GM12874 (cell line): ENCODE measurements around the gene USP3.

Experiments used
- CTCF ChIP-seq: IDR thresholded peaks from 2 replicates; pipeline ENCODE4 v1.5.1; 2011; ENCODE audit warnings: low read depth, mild to moderate bottlenecking, control low read depth, low read length, moderate library complexity; ENCODE audit not compliant: insufficient read depth

USP3 gene

GRCh38 chr15:63636518-63637061 lies 132.2 kb downstream of the USP3 start:
- no peak for TF ChIP-seq CTCF

DNA sequence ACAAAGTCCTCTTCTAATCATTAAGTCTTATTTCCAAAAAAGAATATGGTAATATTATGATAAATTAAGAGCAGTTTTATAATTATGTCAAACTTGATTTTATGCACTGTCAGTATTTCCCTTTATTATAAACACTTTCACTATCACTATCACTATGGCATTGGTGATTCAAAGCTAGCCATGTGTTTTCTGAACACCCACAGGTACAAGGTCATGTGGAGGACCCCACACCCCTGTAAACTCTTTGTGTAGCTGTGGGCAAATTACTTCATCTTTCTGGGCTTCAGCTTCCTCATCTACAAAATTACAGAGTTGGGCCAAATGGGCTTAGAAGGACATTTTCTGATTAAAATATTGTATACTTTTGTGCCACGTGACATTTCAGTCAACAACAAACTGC lies 134.4 kb downstream of the USP3 start:
- TF ChIP-seq CTCF, result no peak

GRCh38 chr15:63640146-63640545 lies 135.8 kb downstream of the USP3 start:
- TF ChIP-seq CTCF, result no peak
